HAP-1 (cell line): Measurements from ENCODE around the gene ABCF2.

Experiments used
- DNase-seq, 2 experiments: peaks; one replicate each; pipeline ENCODE4 v3.0.0-alpha.2; 2016 to 2020; ENCODE audit warnings: low spot score in 2 of 2
- H3K27me3 ChIP-seq: fragments of 250-450 bp; sonication (Bioruptor Pico); 2 replicates; pipeline ENCODE4 v1.5.1; 2020; ENCODE audit warnings: low read depth, mild to moderate bottlenecking, moderate library complexity
- H3K36me3 ChIP-seq: fragments of 250-450 bp; sonication (Bioruptor Pico); replicated peaks from 2 replicates; pipeline ENCODE4 v1.5.1; 2020; ENCODE audit warnings: mild to moderate bottlenecking
- H3K4me1 ChIP-seq: fragments of 250-450 bp; sonication (Bioruptor Pico); 2 replicates; pipeline ENCODE4 v1.5.1; 2020; ENCODE audit warnings: mild to moderate bottlenecking
- H3K4me3 ChIP-seq: fragments of 250-450 bp; sonication (Bioruptor Pico); 2 replicates; pipeline ENCODE4 v1.5.1; 2020; ENCODE audit warnings: mild to moderate bottlenecking, moderate library complexity
- H3K9me3 ChIP-seq: fragments of 250-450 bp; sonication (Bioruptor Pico); 2 replicates; pipeline ENCODE4 v1.5.1; 2020; ENCODE audit warnings: mild to moderate bottlenecking, moderate library complexity
- in situ Hi-C: fragments of 300-500 bp; cut with MboI; formaldehyde crosslinking; loops from 3 replicates; pipeline ENCODE4 v1.14.3; 2020; ENCODE audit warnings: low sequenced_read_pairs, inconsistent platforms, mixed read lengths

The ABCF2 gene

GRCh38 chr7:151226875-151227782 is at the start of gene ABCF2:
ABCF2 (minus strand) TSS chr7:151227205; CDS start chr7:151226458, 747 bp downstream.
- Histone ChIP-seq H3K4me3 (peak within 1 kb of the TSS; percentile 65), H3K27me3 (no peaks in the 10 kb centered on the region), H3K9me3 (no peaks in the 10 kb centered on the region), H3K36me3 (peaks cover 32% of the 10 kb centered on the region), H3K4me1 (peaks cover 19% of the 10 kb centered on the region)
- in situ Hi-C loops: no loop called here
- peak; percentile 98 to 99 for DNase-seq

GRCh38 chr7:151275813-151276577 is 49.0 kb upstream of the ABCF2 start:
- H3K4me3 ChIP-seq: 0 out of 2 replicates have a peak overlapping the region, but pooled peaks have one; percentile 8
- no peaks in the 10 kb centered on the region for H3K9me3 ChIP-seq
- H3K27me3 ChIP-seq: no peaks in the 10 kb centered on the region
- H3K36me3 ChIP-seq: no peaks in the 10 kb centered on the region
- no peak for DNase-seq
- in situ Hi-C loops: no loop called here
- H3K4me1 ChIP-seq: no peaks in the 10 kb centered on the region

GRCh38 chr7:151274936-151275812 is 48.2 kb upstream of the ABCF2 start:
- Histone ChIP-seq H3K36me3 (no peaks in the 10 kb centered on the region), H3K4me1 (no peaks in the 10 kb centered on the region), H3K9me3 (no peaks in the 10 kb centered on the region), H3K4me3 (no peak overlapping the region), H3K27me3 (no peaks in the 10 kb centered on the region)
- DNase-seq: no peak
- in situ Hi-C loops: no loop called here

- H3K36me3 ChIP-seq: no peaks in the 10 kb centered on the region
- in situ Hi-C loops: no loop called here
- H3K9me3 ChIP-seq: no peaks in the 10 kb centered on the region
- DNase-seq: no peak
- no peaks in the 10 kb centered on the region for H3K4me1 ChIP-seq
- no peak overlapping the region for H3K4me3 ChIP-seq
- no peaks in the 10 kb centered on the region for H3K27me3 ChIP-seq
Measured at GRCh38 chr7:151274396-151274795, 47.4 kb upstream of the ABCF2 start.

GRCh38 chr7:151273651-151274390 is 46.8 kb upstream of the ABCF2 start:
- H3K27me3 ChIP-seq: no peaks in the 10 kb centered on the region

GRCh38 chr7:151272877-151273276 is 45.9 kb upstream of the ABCF2 start:
- Histone ChIP-seq H3K27me3 (no peaks in the 10 kb centered on the region), H3K4me3 (no peak overlapping the region), H3K36me3 (no peaks in the 10 kb centered on the region), H3K9me3 (no peaks in the 10 kb centered on the region), H3K4me1 (no peaks in the 10 kb centered on the region)
- in situ Hi-C loops: no loop called here
- no peak for DNase-seq

More at GRCh38 chr7:151273651-151274390, 46.8 kb upstream of the ABCF2 start:
- H3K9me3 ChIP-seq: no peaks in the 10 kb centered on the region
- H3K4me3 ChIP-seq: no peak overlapping the region
- DNase-seq: no peak
- H3K36me3 ChIP-seq: no peaks in the 10 kb centered on the region
- in situ Hi-C loops: no loop called here
- no peaks in the 10 kb centered on the region for H3K4me1 ChIP-seq

GRCh38 chr7:151272405-151272804 is 45.4 kb upstream of the ABCF2 start:
- H3K4me3 ChIP-seq: no peak overlapping the region
- H3K9me3 ChIP-seq: no peaks in the 10 kb centered on the region
- in situ Hi-C loops: no loop called here
- no peaks in the 10 kb centered on the region for H3K27me3 ChIP-seq
- no peak for DNase-seq
- no peaks in the 10 kb centered on the region for H3K36me3 ChIP-seq
- no peaks in the 10 kb centered on the region for H3K4me1 ChIP-seq

- in situ Hi-C loops: no loop called here
- Histone ChIP-seq H3K4me3 (no peak overlapping the region), H3K27me3 (no peaks in the 10 kb centered on the region), H3K4me1 (no peaks in the 10 kb centered on the region), H3K9me3 (no peaks in the 10 kb centered on the region), H3K36me3 (no peaks in the 10 kb centered on the region)
- DNase-seq: no peak
Measured at GRCh38 chr7:151271699-151272355, 44.8 kb upstream of the ABCF2 start.

- Histone ChIP-seq H3K4me1 (no peaks in the 10 kb centered on the region), H3K27me3 (no peaks in the 10 kb centered on the region)
- in situ Hi-C loops: no loop called here
Measured at GRCh38 chr7:151269511-151269910, 42.5 kb upstream of the ABCF2 start.

GRCh38 chr7:151265351-151265931 is 38.4 kb upstream of the ABCF2 start:
- H3K4me1 ChIP-seq: no peaks in the 10 kb centered on the region
- H3K27me3 ChIP-seq: peaks cover 10% of the 10 kb centered on the region; the same call in 1 of the 2 replicates
- H3K36me3 ChIP-seq: no peaks in the 10 kb centered on the region
- H3K9me3 ChIP-seq: no peaks in the 10 kb centered on the region
- in situ Hi-C loops: no loop called here
- no peak overlapping the region for H3K4me3 ChIP-seq
- no peak for DNase-seq

More at GRCh38 chr7:151269511-151269910, 42.5 kb upstream of the ABCF2 start:
- no peaks in the 10 kb centered on the region for H3K36me3 ChIP-seq
- no peak overlapping the region for H3K4me3 ChIP-seq
- no peak for DNase-seq
- H3K9me3 ChIP-seq: no peaks in the 10 kb centered on the region

GRCh38 chr7:151264615-151265014 is 37.6 kb upstream of the ABCF2 start:
- Histone ChIP-seq H3K4me1 (no peaks in the 10 kb centered on the region), H3K9me3 (no peaks in the 10 kb centered on the region), H3K27me3 (peaks cover 12% of the 10 kb centered on the region; the same call in 1 of the 2 replicates), H3K4me3 (no peak overlapping the region), H3K36me3 (no peaks in the 10 kb centered on the region)
- in situ Hi-C loops: no loop called here
- no peak for DNase-seq

GRCh38 chr7:151261529-151261928 is 34.5 kb upstream of the ABCF2 start:
- Histone ChIP-seq H3K9me3 (no peaks in the 10 kb centered on the region), H3K36me3 (no peaks in the 10 kb centered on the region), H3K27me3 (peaks cover 27% of the 10 kb centered on the region), H3K4me3 (no peak overlapping the region), H3K4me1 (no peaks in the 10 kb centered on the region)
- in situ Hi-C loops: no loop called here
- DNase-seq: no peak
